Stimulated activated CD8-positive, alpha-beta memory T cell treated with anti-CD3 and anti-CD28 coated beads, Interleukin-4, amount 100 ng/mL, for 24 hours (primary cell): Measurements from ENCODE around the gene TAC3.
"Not testable (repeated sequence)": the region's sequence is repeated elsewhere in the genome, so short reads cannot be mapped to it uniquely, and the experiment has no call there.

Source experiments
- DNase-seq: peaks from one replicate; pipeline ENCODE4 v3.0.0-alpha.2; 2020; ENCODE audit warnings: low read depth

The TAC3 gene

DNA sequence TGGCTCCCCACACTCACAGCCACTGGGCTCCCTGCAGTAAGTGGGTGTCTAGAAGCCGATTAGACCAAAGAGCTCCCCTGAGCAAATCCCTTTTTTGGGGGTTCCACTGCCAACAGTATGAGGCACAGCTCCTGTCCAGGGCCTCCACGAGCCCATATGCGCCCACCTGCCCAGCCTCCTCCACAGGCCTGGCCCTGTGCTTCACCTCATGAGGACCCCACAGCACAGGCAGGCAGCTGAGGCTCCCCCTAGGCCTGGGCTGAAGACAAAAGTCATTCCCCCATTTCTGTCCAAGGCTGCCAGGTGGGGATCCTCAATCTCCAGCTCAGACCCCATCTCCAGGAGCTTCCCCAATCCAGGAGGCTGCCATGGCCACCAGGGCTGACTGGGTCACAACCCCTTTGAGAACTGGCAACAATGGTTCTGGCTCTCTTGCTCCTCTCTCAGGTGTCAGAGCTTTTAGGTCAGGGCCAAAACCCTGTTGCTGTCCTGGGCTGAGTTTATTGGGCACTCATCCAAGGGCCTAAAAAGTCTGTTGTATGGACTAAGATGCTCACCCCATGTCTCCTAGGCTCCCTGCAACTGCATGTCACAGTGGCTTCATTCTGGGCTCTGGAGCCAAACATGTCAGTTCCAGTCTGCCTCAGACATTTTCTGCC lies 33.6 kb downstream of the TAC3 start:
- not testable (repeated sequence) for DNase-seq

DNA sequence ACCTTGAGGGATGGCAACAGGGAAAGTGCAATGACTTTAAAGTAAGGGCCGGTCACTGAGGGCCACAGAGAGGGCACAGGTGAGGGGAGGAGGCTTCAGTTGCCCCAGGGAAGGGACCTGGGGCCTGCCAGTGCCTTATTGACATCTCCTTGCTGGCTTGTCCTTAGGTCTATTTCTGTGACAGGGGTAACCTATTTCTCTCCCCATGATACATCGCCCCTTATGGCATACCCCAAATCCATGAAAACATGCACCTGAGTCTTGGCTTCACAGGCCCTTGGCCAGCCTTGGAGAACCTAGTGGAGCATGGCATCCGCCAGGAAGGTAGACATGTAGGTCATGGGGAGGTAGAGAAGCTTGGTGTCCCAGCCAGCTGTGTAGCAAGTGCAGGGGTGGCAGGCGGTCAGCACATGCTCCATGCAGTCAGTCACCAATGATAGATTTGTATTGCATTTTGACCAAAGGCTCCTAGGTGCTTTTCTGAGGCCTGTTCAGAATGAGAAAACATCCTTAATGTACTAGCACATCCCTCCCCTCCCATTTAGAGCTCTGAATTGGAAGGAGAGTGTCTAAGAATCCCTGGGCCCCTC lies 35.3 kb downstream of the TAC3 start:
- DNase-seq: no peak

DNA sequence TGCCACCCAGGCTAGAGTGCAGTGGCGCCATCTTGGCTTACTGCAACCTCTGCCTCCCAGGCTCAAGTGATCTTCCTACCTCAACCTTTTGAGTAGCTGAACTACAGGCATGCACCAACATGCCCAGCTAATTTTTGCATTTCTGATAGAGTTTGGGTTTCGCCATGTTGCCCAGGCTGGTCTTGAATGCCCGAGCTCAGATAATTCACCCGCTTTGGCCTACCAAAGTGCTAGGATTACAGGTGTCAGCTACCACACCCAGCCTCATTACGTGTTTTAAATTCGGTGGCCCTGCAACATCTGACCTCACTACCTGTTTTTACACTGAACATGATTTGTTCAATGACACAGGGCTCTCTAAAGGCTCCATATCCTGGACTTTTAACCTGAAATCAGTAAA lies 36.1 kb downstream of the TAC3 start:
- no peak for DNase-seq

DNA sequence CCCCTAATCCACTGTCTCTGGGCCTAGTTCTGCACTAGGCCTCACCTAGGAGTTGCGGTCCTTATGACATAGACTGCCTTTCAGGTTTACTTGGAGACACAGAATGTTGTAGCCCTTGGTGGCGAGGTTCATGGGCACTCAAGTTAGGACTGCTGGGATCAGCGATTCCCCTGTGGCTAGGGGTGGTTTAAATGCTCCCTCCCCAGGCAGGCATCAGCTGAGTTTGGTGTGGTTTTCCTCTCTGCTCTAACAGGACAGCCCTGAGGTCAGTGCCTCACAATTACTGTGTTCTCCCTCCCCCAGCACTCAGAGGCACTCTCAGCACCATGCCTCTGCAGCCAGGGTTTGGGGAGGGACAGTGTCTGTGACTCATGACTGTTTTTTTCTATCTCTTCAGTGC lies 36.7 kb downstream of the TAC3 start:
- no peak for DNase-seq

DNA sequence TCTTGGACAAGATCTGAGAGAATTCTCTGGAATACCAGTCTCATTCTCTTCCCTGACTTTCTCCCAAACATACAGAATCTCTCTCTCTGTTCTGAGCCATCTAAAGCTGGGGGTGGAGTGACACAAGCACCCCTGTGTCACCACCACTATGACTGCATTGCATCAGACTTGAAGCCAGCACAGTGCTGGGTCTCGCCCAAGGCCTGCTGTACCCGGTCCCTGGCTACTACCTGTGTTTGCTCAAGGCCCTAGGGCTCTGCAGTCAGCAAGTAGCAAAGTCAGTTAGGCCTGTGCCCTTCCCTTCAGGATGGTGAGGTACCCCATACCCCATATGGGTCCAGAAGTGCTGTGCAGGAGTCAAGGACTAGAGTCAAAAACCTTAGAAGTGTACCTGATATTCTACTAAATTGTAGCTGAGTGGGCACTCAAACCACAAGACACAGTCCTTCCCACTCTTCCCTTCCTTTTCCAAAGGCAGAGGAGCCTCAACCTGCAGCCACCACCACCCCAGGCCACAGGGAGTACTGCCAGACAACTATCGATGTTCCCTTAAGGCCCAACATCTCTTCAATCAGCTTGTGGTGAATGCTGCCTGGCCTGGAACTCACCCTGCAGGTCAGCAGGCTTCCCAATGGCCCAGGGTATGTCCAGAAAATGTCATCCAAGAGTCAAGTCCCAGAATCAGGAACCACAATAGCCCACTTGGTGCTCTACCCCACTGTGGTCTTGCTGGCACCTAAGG lies 37.8 kb downstream of the TAC3 start:
- DNase-seq: no peak

DNA sequence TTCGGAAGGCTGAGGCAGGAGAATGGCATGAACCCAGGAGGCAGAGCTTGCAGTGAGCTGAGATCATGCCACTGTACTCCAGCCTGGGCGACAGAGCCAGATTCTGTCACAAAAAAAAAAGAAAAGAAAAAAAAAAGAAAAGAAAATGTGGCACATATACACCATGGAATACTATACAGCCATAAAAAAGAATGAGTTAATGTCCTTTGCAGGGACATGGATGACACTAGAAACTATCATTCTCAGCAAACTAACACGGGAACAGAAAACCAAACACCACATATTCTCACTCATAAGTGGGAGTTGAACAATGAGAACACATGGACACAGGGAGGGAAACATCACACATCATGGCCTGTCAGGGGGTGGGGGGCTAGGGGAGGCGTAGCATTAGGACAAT lies 39.0 kb downstream of the TAC3 start:
- DNase-seq: not testable (repeated sequence)

DNA sequence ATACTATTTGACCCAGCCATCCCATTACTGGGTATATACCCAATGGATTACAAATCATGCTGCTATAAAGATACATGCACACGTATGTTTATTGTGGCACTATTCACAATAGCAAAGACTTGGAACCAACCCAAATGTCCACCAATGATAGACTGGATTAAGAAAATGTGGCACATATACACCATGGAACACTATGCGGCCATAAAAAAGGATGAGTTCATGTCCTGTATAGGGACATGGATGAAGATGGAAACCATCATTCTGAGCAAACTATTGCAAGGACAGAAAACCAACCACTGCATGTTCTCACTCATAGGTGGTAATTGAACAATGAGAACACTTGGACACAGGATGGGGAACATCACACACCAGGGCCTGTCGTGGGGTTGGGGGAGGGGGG lies 42.1 kb downstream of the TAC3 start:
- DNase-seq: not testable (repeated sequence)

DNA sequence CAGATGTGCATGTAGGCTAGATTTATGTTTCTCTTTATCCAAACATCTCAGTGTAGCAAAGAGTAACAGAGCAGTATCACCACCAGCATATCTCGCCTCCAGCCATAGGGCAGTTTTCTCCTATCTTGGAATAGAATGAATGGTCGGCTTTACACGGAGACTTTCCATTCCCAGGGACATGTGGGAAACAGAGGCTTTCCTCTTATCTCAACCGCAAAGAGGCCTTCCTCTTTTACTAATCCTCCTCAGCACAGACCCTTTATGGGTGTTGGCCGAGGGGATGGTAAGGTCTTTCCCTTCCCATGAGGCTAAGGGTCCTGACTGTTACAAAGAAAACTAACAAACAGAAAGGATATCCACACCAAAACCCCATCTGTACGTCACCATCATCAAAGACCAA lies 47.4 kb downstream of the TAC3 start:
- not testable (repeated sequence) for DNase-seq

DNA sequence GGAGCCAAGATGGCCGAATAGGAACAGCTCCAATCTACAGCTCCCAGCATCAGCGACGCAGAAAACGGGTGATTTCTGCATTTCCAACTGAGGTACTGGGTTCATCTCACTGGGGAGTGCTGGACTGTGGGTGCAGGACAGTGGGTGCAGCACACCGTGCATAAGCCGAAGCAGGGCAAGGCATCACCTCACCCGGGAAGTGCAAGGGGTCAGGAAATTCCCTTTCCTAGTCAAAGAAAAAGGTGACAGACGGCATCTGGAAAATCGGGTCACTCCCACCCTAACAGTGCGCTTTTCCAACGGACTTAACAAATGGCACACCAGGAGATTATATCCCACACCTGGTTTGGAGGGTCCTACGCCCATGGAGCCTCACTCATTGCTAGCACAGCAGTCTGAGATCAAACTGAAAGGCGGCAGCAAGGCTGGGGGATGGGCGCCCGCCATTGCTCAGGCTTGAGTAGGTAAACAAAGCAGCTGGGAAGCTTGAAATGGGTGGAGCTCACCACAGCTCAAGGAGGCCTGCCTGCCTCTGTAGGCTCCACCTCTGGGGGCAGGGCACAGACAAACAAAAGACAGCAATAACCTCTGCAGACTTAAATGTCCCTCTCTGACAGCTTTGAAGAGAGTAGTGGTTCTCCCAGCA lies 50.2 kb downstream of the TAC3 start:
- DNase-seq: not testable (repeated sequence)

DNA sequence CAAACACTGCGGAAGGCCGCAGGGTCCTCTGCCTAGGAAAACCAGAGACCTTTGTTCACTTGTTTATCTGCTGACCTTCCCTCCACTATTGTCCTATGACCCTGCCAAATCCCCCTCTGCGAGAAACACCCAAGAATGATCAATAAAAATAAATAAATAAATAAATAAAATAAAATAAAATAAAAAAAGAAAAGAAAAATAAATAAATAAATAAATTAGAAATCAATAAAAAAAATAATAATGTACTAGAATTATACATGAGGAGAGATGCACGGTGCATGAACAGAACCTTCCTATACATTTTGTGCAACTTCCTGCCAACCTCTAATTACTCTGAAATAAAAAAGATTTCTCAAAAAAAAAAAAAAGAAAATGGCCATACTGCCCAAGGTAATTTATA lies 51.2 kb downstream of the TAC3 start:
- not testable (repeated sequence) for DNase-seq

DNA sequence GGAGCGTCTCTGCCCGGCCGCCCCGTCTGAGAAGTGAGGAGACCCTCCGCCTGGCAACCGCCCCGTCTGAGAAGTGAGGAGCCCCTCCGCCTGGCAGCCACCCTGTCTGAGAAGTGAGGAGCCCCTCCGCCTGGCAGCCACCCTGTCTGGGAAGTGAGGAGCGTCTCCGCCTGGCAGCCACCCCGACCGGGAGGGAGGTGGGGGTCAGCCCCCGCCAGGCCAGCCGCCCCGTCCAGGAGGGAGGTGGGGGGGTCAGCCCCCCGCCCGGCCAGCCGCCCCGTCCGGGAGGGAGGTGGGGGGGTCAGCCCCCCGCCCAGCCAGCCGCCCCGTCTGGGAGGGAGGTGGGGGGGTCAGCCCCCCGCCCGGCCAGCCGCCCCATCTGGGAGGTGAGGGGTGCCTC lies 52.8 kb downstream of the TAC3 start:
- not testable (repeated sequence) for DNase-seq

DNA sequence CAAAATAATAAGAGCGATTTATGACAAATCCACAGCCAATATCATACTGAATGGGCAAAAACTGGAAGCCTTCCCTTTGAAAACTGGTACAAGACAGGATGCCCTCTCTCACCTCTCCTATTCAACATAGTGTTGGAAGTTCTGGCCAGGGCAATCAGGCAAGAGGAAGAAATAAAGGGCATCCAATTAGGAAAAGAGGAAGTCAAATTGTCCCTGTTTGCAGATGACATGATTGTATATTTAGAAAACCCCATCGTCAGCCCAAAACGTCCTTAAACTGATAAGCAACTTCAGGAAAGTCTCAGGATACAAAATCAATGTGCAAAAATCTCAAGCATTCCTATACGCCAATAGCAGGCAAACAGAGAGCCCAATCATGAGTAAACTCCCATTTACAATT lies 54.1 kb downstream of the TAC3 start:
- DNase-seq: not testable (repeated sequence)
